Epithelial cell of esophagus (primary cell): ENCODE data around the gene NOD2.

ENCODE experiments used
- DNase-seq: peaks from one replicate; pipeline ENCODE4 v3.0.0; 2010; ENCODE audit warnings: low read depth
- H3K4me3 ChIP-seq: 2 replicates; pipeline ENCODE4 v1.5.1; 2011; ENCODE audit warnings: mild to moderate bottlenecking, low read length, control low read depth
- CTCF ChIP-seq: IDR thresholded peaks from 2 replicates; pipeline ENCODE4 v1.5.1; 2011; ENCODE audit warnings: low read depth, mild to moderate bottlenecking, low read length, control low read depth, inconsistent platforms; ENCODE audit not compliant: insufficient read depth; ENCODE audit errors: missing control alignments

The NOD2 gene

GRCh38 chr16:50677351-50677750 lies 16.1 kb upstream of the NOD2 start:
- DNase-seq, result no peak
- TF ChIP-seq CTCF, result peak; percentile 34
- no peak overlapping the region for H3K4me3 ChIP-seq

- no peak for DNase-seq
- TF ChIP-seq CTCF, result no peak
- no peak overlapping the region for H3K4me3 ChIP-seq
Observed at GRCh38 chr16:50678531-50678930, 14.9 kb upstream of the NOD2 start.

GRCh38 chr16:50679266-50679665 lies 14.1 kb upstream of the NOD2 start:
- no peak overlapping the region for H3K4me3 ChIP-seq
- DNase-seq, result no peak
- no peak for TF ChIP-seq CTCF

- no peak for DNase-seq
- TF ChIP-seq CTCF, result no peak
- no peak overlapping the region for H3K4me3 ChIP-seq
Observed at GRCh38 chr16:50679676-50680555, 13.5 kb upstream of the NOD2 start.

GRCh38 chr16:50680556-50680893 lies 12.9 kb upstream of the NOD2 start:
- no peak for DNase-seq
- no peak for TF ChIP-seq CTCF
- no peak overlapping the region for H3K4me3 ChIP-seq

- no peak within 1 kb of the TSS for H3K4me3 ChIP-seq
- no peak for DNase-seq
- no peak for TF ChIP-seq CTCF
Observed at GRCh38 chr16:50681021-50681885, 12.2 kb upstream of the NOD2 start, which contains the start of gene SNX20. Gene SNX20 (minus strand): TSS chr16:50681312. CDS start chr16:50677526, 3,786 bp downstream.
